Neural cell (in vitro differentiated cells): ENCODE measurements around the gene HOXB6. TPM values are rescaled to one million over a fixed set of nuclear protein-coding genes. Genes with fewer than 3 reads are reported as not detected.

Experiments
- H2AFZ ChIP-seq: fragments of 200-600, 300-800 bp; sonication (generic), shearing (Covaris generic); 2 replicates; pipeline ENCODE4 v1.6.0; 2014; ENCODE audit warnings: low read depth, mild to moderate bottlenecking, antibody characterized with exemption, low read length, moderate library complexity
- H3F3A ChIP-seq: fragments of 200-600 bp; shearing (Covaris generic); 2 replicates; pipeline ENCODE4 v1.6.1; 2016; ENCODE audit warnings: mild to moderate bottlenecking, moderate library complexity, mixed read lengths, antibody characterized with exemption, low read length; ENCODE audit not compliant: insufficient read depth, poor library complexity, severe bottlenecking
- H3K27ac ChIP-seq: fragments of 200-600, 300-800 bp; sonication (generic), shearing (Covaris generic); 2 replicates; pipeline ENCODE4 v1.5.1; 2014; ENCODE audit warnings: mild to moderate bottlenecking, low read length, moderate library complexity
- H3K27me3 ChIP-seq: fragments of 300-800, 200-600 bp; sonication (generic), shearing (Covaris generic); 2 replicates; pipeline ENCODE4 v1.6.0; 2014; ENCODE audit warnings: mild to moderate bottlenecking, low read depth, low read length, moderate library complexity; ENCODE audit not compliant: insufficient read depth
- H3K36me3 ChIP-seq: fragments of 300-800, 200-600 bp; sonication (generic), shearing (Covaris generic); 2 replicates; pipeline ENCODE4 v1.5.1; 2014; ENCODE audit warnings: mild to moderate bottlenecking, antibody characterized with exemption, low read length, moderate library complexity; ENCODE audit not compliant: insufficient read depth
- H3K4me2 ChIP-seq: fragments of 300-800, 200-600 bp; sonication (generic), shearing (Covaris generic); 2 replicates; pipeline ENCODE4 v1.6.0; 2014; ENCODE audit warnings: mild to moderate bottlenecking, low read length
- H3K4me3 ChIP-seq: fragments of 300-800, 200-600 bp; sonication (generic), shearing (Covaris generic); 2 replicates; pipeline ENCODE4 v1.5.1; 2014; ENCODE audit warnings: mild to moderate bottlenecking, low read length, moderate library complexity
- H3K79me2 ChIP-seq: fragments of 200-600 bp; shearing (Covaris generic); replicated peaks from 2 replicates; pipeline ENCODE4 v1.6.0; 2014; ENCODE audit warnings: mild to moderate bottlenecking, low read length, moderate library complexity; ENCODE audit not compliant: insufficient read depth
- H3K9ac ChIP-seq: fragments of 300-800, 200-600 bp; sonication (generic), shearing (Covaris generic); 2 replicates; pipeline ENCODE4 v1.6.1; 2016; ENCODE audit warnings: mild to moderate bottlenecking, low read length, mixed read lengths
- H3K9me2 ChIP-seq: fragments of 200-600 bp; shearing (Covaris generic); 2 replicates; pipeline ENCODE4 v1.6.1; 2016; ENCODE audit warnings: mild to moderate bottlenecking, low read length, mixed read lengths; ENCODE audit not compliant: insufficient read depth
- H3K9me3 ChIP-seq: fragments of 200-600, 300-800 bp; sonication (generic), shearing (Covaris generic); 2 replicates; pipeline ENCODE4 v1.6.1; 2016; ENCODE audit warnings: mild to moderate bottlenecking, mixed run types, low read length, moderate library complexity, mixed read lengths
- H4K20me1 ChIP-seq: fragments of 200-600 bp; shearing (Covaris generic); 2 replicates; pipeline ENCODE4 v1.6.1; 2016; ENCODE audit warnings: mild to moderate bottlenecking, mixed run types; ENCODE audit not compliant: insufficient read depth
- EP300 ChIP-seq: fragments of 450-650 bp; conservative IDR thresholded peaks from 2 replicates; pipeline ENCODE4 v1.6.1; 2014; ENCODE audit warnings: antibody characterized with exemption, mild to moderate bottlenecking, moderate library complexity; ENCODE audit not compliant: poor library complexity, severe bottlenecking
- EZH2 ChIP-seq: fragments of 200-600, 300-800 bp; shearing (Covaris generic), sonication (generic); IDR thresholded peaks from 2 replicates; pipeline ENCODE4 v1.6.1; 2014; ENCODE audit warnings: antibody characterized with exemption, low read length, borderline replicate concordance, mild to moderate bottlenecking; ENCODE audit not compliant: insufficient read depth, poor library complexity, severe bottlenecking
- MXI1 ChIP-seq: fragments of 450-650 bp; conservative IDR thresholded peaks from 2 replicates; pipeline ENCODE4 v1.6.1; 2014; ENCODE audit warnings: antibody characterized with exemption, mild to moderate bottlenecking; ENCODE audit not compliant: poor library complexity, severe bottlenecking
- POLR2AphosphoS5 ChIP-seq: IDR thresholded peaks from 2 replicates; pipeline ENCODE4 v1.6.1; 2012
- RAD21 ChIP-seq: fragments of 450-650 bp; conservative IDR thresholded peaks from 2 replicates; pipeline ENCODE4 v1.6.1; 2014; ENCODE audit warnings: antibody characterized with exemption, mild to moderate bottlenecking, moderate library complexity
- SMC3 ChIP-seq: fragments of 450-650 bp; conservative IDR thresholded peaks from 2 replicates; pipeline ENCODE4 v1.6.1; 2014; ENCODE audit warnings: antibody characterized with exemption, mild to moderate bottlenecking, moderate library complexity; ENCODE audit not compliant: poor library complexity
- TAF1 ChIP-seq: IDR thresholded peaks from 2 replicates; pipeline ENCODE4 v1.6.1; 2012; ENCODE audit warnings: low read depth
- polyA plus RNA-seq: library from polyadenylated mRNA; depleted of rRNA; stranded (reverse); fragments of >200 nt; gene quantifications from 2 replicates; pipeline ENCODE4 v1.2.3, GENCODE V29; 2014
- TF ChIP-seq, protein P1 (sequence below): IDR thresholded peaks from 2 replicates; pipeline ENCODE4 v1.6.1; 2012; ENCODE audit warnings: borderline replicate concordance
- TF ChIP-seq, protein P2 (sequence below): fragments of 450-650 bp; IDR thresholded peaks from 2 replicates; pipeline ENCODE4 v1.5.1; 2014; ENCODE audit warnings: antibody characterized with exemption, mild to moderate bottlenecking, moderate library complexity; ENCODE audit not compliant: poor library complexity, severe bottlenecking

Gene HOXB6
- polyA plus RNA-seq, 1 donor from 2014 or later = not detected

- no peaks in the 10 kb centered on the region for H3F3A ChIP-seq
- no peak overlapping the region for H2AFZ ChIP-seq
- H3K9me3 ChIP-seq = no peaks in the 10 kb centered on the region
- no peak overlapping the region for H3K9ac ChIP-seq
- H3K4me3 ChIP-seq = no peak overlapping the region
- no peak overlapping the region for H3K4me2 ChIP-seq
- TF ChIP-seq, protein P1, sequence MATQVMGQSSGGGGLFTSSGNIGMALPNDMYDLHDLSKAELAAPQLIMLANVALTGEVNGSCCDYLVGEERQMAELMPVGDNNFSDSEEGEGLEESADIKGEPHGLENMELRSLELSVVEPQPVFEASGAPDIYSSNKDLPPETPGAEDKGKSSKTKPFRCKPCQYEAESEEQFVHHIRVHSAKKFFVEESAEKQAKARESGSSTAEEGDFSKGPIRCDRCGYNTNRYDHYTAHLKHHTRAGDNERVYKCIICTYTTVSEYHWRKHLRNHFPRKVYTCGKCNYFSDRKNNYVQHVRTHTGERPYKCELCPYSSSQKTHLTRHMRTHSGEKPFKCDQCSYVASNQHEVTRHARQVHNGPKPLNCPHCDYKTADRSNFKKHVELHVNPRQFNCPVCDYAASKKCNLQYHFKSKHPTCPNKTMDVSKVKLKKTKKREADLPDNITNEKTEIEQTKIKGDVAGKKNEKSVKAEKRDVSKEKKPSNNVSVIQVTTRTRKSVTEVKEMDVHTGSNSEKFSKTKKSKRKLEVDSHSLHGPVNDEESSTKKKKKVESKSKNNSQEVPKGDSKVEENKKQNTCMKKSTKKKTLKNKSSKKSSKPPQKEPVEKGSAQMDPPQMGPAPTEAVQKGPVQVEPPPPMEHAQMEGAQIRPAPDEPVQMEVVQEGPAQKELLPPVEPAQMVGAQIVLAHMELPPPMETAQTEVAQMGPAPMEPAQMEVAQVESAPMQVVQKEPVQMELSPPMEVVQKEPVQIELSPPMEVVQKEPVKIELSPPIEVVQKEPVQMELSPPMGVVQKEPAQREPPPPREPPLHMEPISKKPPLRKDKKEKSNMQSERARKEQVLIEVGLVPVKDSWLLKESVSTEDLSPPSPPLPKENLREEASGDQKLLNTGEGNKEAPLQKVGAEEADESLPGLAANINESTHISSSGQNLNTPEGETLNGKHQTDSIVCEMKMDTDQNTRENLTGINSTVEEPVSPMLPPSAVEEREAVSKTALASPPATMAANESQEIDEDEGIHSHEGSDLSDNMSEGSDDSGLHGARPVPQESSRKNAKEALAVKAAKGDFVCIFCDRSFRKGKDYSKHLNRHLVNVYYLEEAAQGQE = no peak
- TF ChIP-seq TAF1 (no peak), EP300 (no peak), SMC3 (no peak), RAD21 (no peak), MXI1 (no peak), EZH2 (no peak), POLR2AphosphoS5 (no peak)
- TF ChIP-seq, protein P2, sequence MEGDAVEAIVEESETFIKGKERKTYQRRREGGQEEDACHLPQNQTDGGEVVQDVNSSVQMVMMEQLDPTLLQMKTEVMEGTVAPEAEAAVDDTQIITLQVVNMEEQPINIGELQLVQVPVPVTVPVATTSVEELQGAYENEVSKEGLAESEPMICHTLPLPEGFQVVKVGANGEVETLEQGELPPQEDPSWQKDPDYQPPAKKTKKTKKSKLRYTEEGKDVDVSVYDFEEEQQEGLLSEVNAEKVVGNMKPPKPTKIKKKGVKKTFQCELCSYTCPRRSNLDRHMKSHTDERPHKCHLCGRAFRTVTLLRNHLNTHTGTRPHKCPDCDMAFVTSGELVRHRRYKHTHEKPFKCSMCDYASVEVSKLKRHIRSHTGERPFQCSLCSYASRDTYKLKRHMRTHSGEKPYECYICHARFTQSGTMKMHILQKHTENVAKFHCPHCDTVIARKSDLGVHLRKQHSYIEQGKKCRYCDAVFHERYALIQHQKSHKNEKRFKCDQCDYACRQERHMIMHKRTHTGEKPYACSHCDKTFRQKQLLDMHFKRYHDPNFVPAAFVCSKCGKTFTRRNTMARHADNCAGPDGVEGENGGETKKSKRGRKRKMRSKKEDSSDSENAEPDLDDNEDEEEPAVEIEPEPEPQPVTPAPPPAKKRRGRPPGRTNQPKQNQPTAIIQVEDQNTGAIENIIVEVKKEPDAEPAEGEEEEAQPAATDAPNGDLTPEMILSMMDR = no peak
- H3K36me3 ChIP-seq = no peaks in the 10 kb centered on the region
- H3K27me3 ChIP-seq = peaks cover 85% of the 10 kb centered on the region
- no peak overlapping the region for H3K27ac ChIP-seq
- no peaks in the 10 kb centered on the region for H4K20me1 ChIP-seq
- no peaks in the 10 kb centered on the region for H3K9me2 ChIP-seq
- no peaks in the 10 kb centered on the region for H3K79me2 ChIP-seq
Measured at GRCh38 chr17:48647963-48648245, 43.1 kb upstream of the HOXB6 start.

DNA sequence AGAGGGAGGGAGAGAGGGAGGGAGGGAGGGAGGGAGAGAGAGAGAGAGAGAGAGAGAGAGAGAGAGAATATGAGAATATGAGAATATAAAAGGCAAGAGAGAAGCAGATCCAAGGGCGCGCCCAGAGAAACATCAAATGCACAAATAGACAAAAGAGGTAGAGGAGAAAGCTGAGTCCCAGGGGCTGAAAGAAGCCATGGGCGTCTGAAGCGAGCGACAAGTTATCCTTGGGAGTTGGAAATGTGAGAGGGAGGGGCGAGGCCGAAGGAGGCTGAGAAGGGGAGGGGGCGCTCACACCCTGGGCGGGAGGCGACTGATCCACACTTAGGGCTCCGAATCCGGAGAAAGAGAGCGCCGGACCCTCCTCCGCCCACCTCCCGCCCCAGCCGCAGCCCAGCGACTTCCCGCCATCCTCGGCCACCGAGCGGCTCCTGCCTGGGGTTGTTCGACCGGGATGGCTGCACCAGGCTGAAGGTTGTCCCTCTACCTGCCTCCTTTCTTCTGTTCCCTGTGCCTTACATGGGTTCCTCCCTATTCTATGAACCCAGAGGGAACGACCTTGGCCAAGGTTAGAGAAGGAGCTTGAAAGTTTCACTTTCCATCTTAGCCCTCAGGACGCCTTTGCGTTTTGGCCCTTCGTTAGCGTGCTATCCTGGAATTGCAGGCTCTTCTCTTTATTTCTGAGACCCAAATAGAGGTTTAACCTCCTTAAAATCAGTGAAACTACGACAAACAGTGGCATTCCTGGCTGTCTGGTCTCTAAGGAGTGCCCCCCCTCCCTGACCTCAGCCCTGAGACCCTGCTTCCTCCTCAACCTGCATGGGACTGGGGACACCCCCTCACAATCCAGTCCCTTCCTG, 42.5 kb upstream of the HOXB6 start:
- no peaks in the 10 kb centered on the region for H3K9me2 ChIP-seq

More for the DNA sequence above, 42.5 kb upstream of the HOXB6 start:
- Histone ChIP-seq H3K36me3 (no peaks in the 10 kb centered on the region), H3K9me3 (peaks cover 4% of the 10 kb centered on the region), H3K79me2 (no peaks in the 10 kb centered on the region), H3K27me3 (peaks cover 86% of the 10 kb centered on the region), H3F3A (no peaks in the 10 kb centered on the region), H2AFZ (no peak overlapping the region), H3K4me2 (no peak overlapping the region), H3K9ac (no peak overlapping the region), H3K27ac (no peak overlapping the region), H3K4me3 (no peak overlapping the region), H4K20me1 (no peaks in the 10 kb centered on the region)
- no peak for TF ChIP-seq SMC3
- TF ChIP-seq, protein P1 = no peak
- TF ChIP-seq EZH2 = peak; percentile 48
- no peak for TF ChIP-seq EP300
